ENCODE data around the gene PLCB3. TPM values are rescaled to one million over a fixed set of nuclear protein-coding genes. Genes with fewer than 3 reads are reported as not detected.

Gene PLCB3
- polyA plus RNA-seq, 1 donor from 2014 or later: 2.1 TPM

DNA sequence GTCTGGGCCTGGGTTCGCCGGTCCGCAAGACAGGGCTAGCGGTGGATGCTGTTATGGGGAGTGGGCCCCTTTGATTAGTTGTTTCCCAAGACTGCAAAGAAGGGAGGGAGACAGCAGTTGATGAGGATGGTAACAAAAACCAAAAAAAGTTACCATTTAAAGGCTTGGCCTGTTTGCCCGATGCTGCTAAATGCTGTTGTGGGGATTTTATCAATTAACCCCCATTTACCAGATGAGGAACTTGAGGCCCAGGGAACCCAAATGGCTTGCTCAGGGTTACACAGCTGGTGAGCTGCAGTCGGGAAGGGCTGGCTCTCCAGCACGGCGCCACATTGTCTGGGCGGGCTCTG, 28.7 kb upstream of the PLCB3 start:
- Histone ChIP-seq H3K9ac (ENCODE audit: low read length) (no peak overlapping the region), H4K20me1 (ENCODE audit: insufficient read depth) (no peaks in the 10 kb centered on the region), H3K9me3 (ENCODE audit: low read length) (no peaks in the 10 kb centered on the region), H2AFZ (ENCODE audit: low read depth, low read length) (no peak overlapping the region), H3K4me2 (ENCODE audit: low read length) (no peak overlapping the region), H3K9me2 (ENCODE audit: insufficient read depth, low read length) (no peaks in the 10 kb centered on the region), H3K79me2 (replicated peaks; ENCODE audit: insufficient read depth, low read length) (peaks cover 6% of the 10 kb centered on the region), H3K27ac (ENCODE audit: low read length) (no peak overlapping the region), H3K36me3 (ENCODE audit: insufficient read depth, low read length) (no peaks in the 10 kb centered on the region), H3K27me3 (ENCODE audit: insufficient read depth, low read depth, low read length) (no peaks in the 10 kb centered on the region), H3F3A (ENCODE audit: insufficient read depth, low read length, poor library complexity, severe bottlenecking) (no peaks in the 10 kb centered on the region), H3K4me3 (ENCODE audit: low read length) (no peak overlapping the region)
- no peak for TF ChIP-seq CTCF (IDR thresholded peaks at IDR 0.05; ENCODE audit: poor library complexity, severe bottlenecking)
- TF ChIP-seq EZH2 (IDR thresholded peaks at IDR 0.05; ENCODE audit: borderline replicate concordance, insufficient read depth, low read length, poor library complexity, severe bottlenecking): no peak
- TF ChIP-seq TAF1 (IDR thresholded peaks at IDR 0.05; ENCODE audit: low read depth): no peak
- no peak for TF ChIP-seq SMC3 (conservative IDR thresholded peaks at IDR 0.05; ENCODE audit: poor library complexity)
- no peak for TF ChIP-seq REST (IDR thresholded peaks at IDR 0.05; ENCODE audit: borderline replicate concordance)
- TF ChIP-seq RAD21 (conservative IDR thresholded peaks at IDR 0.05): no peak
- TF ChIP-seq EP300 (conservative IDR thresholded peaks at IDR 0.05; ENCODE audit: poor library complexity, severe bottlenecking): no peak
- no peak for TF ChIP-seq POLR2AphosphoS5 (IDR thresholded peaks at IDR 0.05)
- TF ChIP-seq MXI1 (conservative IDR thresholded peaks at IDR 0.05; ENCODE audit: poor library complexity, severe bottlenecking): no peak

DNA sequence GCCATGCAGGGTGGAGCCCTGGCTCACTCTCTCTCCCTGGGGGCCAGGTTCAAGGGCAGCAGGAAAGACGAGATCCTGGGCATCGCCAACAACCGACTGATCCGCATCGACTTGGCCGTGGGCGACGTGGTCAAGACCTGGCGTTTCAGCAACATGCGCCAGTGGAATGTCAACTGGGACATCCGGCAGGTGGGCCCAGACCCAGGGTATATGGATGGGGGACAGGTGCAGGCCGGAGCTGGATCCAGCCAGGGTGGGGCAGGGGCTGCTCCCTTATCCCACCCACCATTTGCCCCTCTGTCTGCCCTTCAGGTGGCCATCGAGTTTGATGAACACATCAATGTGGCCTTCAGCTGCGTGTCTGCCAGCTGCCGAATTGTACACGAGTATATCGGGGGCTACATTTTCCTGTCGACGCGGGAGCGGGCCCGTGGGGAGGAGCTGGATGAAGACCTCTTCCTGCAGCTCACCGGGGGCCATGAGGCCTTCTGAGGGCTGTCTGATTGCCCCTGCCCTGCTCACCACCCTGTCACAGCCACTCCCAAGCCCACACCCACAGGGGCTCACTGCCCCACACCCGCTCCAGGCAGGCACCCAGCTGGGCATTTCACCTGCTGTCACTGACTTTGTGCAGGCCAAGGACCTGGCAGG, 28.2 kb upstream of the PLCB3 start:
- no peaks in the 10 kb centered on the region for H3K9me3 ChIP-seq (ENCODE audit: low read length)
- H3F3A ChIP-seq (ENCODE audit: insufficient read depth, low read length, poor library complexity, severe bottlenecking): no peaks in the 10 kb centered on the region
- peaks cover 6% of the 10 kb centered on the region for H3K79me2 ChIP-seq (replicated peaks; ENCODE audit: insufficient read depth, low read length)
- no peak overlapping the region for H3K4me3 ChIP-seq (ENCODE audit: low read length)
- no peak overlapping the region for H3K27ac ChIP-seq (ENCODE audit: low read length)
- no peaks in the 10 kb centered on the region for H3K36me3 ChIP-seq (ENCODE audit: insufficient read depth, low read length)
- no peaks in the 10 kb centered on the region for H3K27me3 ChIP-seq (ENCODE audit: insufficient read depth, low read depth, low read length)
- H3K4me2 ChIP-seq (ENCODE audit: low read length): no peak overlapping the region
- TF ChIP-seq CTCF (IDR thresholded peaks at IDR 0.05; ENCODE audit: poor library complexity, severe bottlenecking) (no peak), REST (IDR thresholded peaks at IDR 0.05; ENCODE audit: borderline replicate concordance) (no peak), EZH2 (IDR thresholded peaks at IDR 0.05; ENCODE audit: borderline replicate concordance, insufficient read depth, low read length, poor library complexity, severe bottlenecking) (no peak), MXI1 (conservative IDR thresholded peaks at IDR 0.05; ENCODE audit: poor library complexity, severe bottlenecking) (no peak), POLR2AphosphoS5 (IDR thresholded peaks at IDR 0.05) (no peak), EP300 (conservative IDR thresholded peaks at IDR 0.05; ENCODE audit: poor library complexity, severe bottlenecking) (no peak), TAF1 (IDR thresholded peaks at IDR 0.05; ENCODE audit: low read depth) (no peak), RAD21 (conservative IDR thresholded peaks at IDR 0.05) (no peak), SMC3 (conservative IDR thresholded peaks at IDR 0.05; ENCODE audit: poor library complexity) (no peak)
- no peak overlapping the region for H3K9ac ChIP-seq (ENCODE audit: low read length)
- no peak overlapping the region for H2AFZ ChIP-seq (ENCODE audit: low read depth, low read length)
- H4K20me1 ChIP-seq (ENCODE audit: insufficient read depth): no peaks in the 10 kb centered on the region
- no peaks in the 10 kb centered on the region for H3K9me2 ChIP-seq (ENCODE audit: insufficient read depth, low read length)
